ENCODE results near the gene PDGFB. TPM values are rescaled to one million over a fixed set of nuclear protein-coding genes. Genes with fewer than 3 reads are reported as not detected.

Gene PDGFB
- total and polyA plus RNA-seq, 9 donors, result 3.9 to 10.7 (median 5.5) TPM

GRCh38 chr22:39268645-39269044, 23.9 kb upstream of the PDGFB start:
- Histone ChIP-seq H3K4me3 (no peak overlapping the region), H3K4me1 (ENCODE audit: insufficient read depth) (no peaks in the 10 kb centered on the region), H3K9me3 (no peaks in the 10 kb centered on the region), H3K36me3 (no peaks in the 10 kb centered on the region), H3K27me3 (no peaks in the 10 kb centered on the region), H3K27ac (no peak overlapping the region)
- DNase-seq, result no peak
- WGBS, 3 donors, result 70 to 82% (median 78%) methylated on average over 7 of the region's 7 CpGs
- intact Hi-C loops (cut with DNase I), result no loop called here
- TF ChIP-seq POLR2A (IDR thresholded peaks at IDR 0.05) (no peak), EP300 (IDR thresholded peaks at IDR 0.05) (no peak)
- TF ChIP-seq, protein P1, sequence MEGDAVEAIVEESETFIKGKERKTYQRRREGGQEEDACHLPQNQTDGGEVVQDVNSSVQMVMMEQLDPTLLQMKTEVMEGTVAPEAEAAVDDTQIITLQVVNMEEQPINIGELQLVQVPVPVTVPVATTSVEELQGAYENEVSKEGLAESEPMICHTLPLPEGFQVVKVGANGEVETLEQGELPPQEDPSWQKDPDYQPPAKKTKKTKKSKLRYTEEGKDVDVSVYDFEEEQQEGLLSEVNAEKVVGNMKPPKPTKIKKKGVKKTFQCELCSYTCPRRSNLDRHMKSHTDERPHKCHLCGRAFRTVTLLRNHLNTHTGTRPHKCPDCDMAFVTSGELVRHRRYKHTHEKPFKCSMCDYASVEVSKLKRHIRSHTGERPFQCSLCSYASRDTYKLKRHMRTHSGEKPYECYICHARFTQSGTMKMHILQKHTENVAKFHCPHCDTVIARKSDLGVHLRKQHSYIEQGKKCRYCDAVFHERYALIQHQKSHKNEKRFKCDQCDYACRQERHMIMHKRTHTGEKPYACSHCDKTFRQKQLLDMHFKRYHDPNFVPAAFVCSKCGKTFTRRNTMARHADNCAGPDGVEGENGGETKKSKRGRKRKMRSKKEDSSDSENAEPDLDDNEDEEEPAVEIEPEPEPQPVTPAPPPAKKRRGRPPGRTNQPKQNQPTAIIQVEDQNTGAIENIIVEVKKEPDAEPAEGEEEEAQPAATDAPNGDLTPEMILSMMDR (IDR thresholded peaks at IDR 0.05), result no peak

DNA sequence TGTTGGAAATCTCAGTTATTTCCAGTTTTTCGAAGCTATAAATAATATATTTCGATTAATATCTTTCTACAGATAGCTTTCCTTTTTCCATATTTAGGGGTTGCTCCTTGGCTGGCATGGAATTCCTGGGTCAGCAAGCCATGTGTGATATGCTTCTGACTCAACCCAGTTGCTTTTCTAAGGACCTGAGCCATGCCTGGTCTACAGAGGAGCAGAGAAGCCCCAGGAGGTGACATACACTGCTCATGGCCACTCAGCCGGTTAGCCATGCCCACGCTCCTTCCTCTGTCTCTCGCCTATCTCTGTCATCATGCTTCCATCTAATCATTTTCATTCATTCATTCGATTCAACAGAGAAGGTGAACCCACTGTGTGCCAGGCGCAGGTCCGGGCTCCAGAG, 23.2 kb upstream of the PDGFB start:
- Histone ChIP-seq H3K27ac (no peak overlapping the region), H3K4me1 (ENCODE audit: insufficient read depth) (no peaks in the 10 kb centered on the region), H3K36me3 (no peaks in the 10 kb centered on the region), H3K27me3 (no peaks in the 10 kb centered on the region), H3K9me3 (no peaks in the 10 kb centered on the region), H3K4me3 (no peak overlapping the region)
- TF ChIP-seq EP300 (IDR thresholded peaks at IDR 0.05), result no peak
- no peak for TF ChIP-seq POLR2A (IDR thresholded peaks at IDR 0.05)
- TF ChIP-seq, protein P1 (IDR thresholded peaks at IDR 0.05), result no peak
- intact Hi-C loops (cut with DNase I), result no loop called here
- WGBS, 3 donors, result 91 to 96% (median 94%) methylated on average over 8 of the region's 8 CpGs
- DNase-seq, result no peak

- Histone ChIP-seq H3K27ac (no peak overlapping the region), H3K4me3 (no peak overlapping the region), H3K36me3 (no peaks in the 10 kb centered on the region), H3K27me3 (no peaks in the 10 kb centered on the region), H3K4me1 (ENCODE audit: insufficient read depth) (no peaks in the 10 kb centered on the region), H3K9me3 (no peaks in the 10 kb centered on the region)
- intact Hi-C loops (cut with DNase I), result no loop called here
- WGBS, 3 donors, result 65 to 74% (median 66%) methylated on average over 12 of the region's 12 CpGs
- TF ChIP-seq, protein P1 (IDR thresholded peaks at IDR 0.05), result no peak
- TF ChIP-seq POLR2A (IDR thresholded peaks at IDR 0.05) (no peak), EP300 (IDR thresholded peaks at IDR 0.05) (no peak)
- DNase-seq, result no peak
Observed at GRCh38 chr22:39266398-39267030, 21.7 kb upstream of the PDGFB start.

GRCh38 chr22:39265143-39265886, 20.5 kb upstream of the PDGFB start:
- H3K27me3 ChIP-seq, result no peaks in the 10 kb centered on the region
- no peak for DNase-seq
- no peak overlapping the region for H3K4me3 ChIP-seq
- no peaks in the 10 kb centered on the region for H3K36me3 ChIP-seq
- H3K9me3 ChIP-seq, result peaks cover 0 to 4% of the 10 kb centered on the region in 2 donors
- intact Hi-C loops (cut with DNase I), result no loop called here
- no peak overlapping the region for H3K27ac ChIP-seq
- WGBS, 3 donors, result 81 to 89% (median 88%) methylated on average over 23 of the region's 23 CpGs
- no peaks in the 10 kb centered on the region for H3K4me1 ChIP-seq (ENCODE audit: insufficient read depth)
- TF ChIP-seq POLR2A (IDR thresholded peaks at IDR 0.05) (no peak), EP300 (IDR thresholded peaks at IDR 0.05) (no peak)

All from ovary (tissue), 9 donors.